H1 (cell line): ENCODE measurements around the gene ELOA. TPM values are rescaled to one million over a fixed set of nuclear protein-coding genes. Genes with fewer than 3 reads are reported as not detected.

Experiments
- CTCF ChIA-PET: fragments of 300-600 bp; sonication (Branson Sonifier 250); formaldehyde crosslinking; loops from one replicate; lab custom pipeline; 2021; ENCODE audit not compliant: partially characterized antibody; lab: Charles Lee
- POLR2A ChIA-PET: fragments of 300-600 bp; sonication (Branson Sonifier 250); formaldehyde crosslinking; loops from one replicate; lab custom pipeline; 2021; ENCODE audit warnings: inconsistent platforms; ENCODE audit not compliant: partially characterized antibody; lab: Charles Lee
- DNase-seq, 2 experiments: peaks; one replicate each; pipeline versions ENCODE4 v3.0.0 to v3.0.0-alpha.2; 2010 to 2022; ENCODE audit warnings: low spot score in 2 of 2, low read depth in 1 of 2, mixed read lengths in 1 of 2
- FAIRE-seq: peaks from 2 replicates; lab custom pipeline; 2011; peaks lifted over from hg19 to GRCh38; lab: Jason Lieb, UNC
- H2AFZ ChIP-seq: 2 replicates; pipeline ENCODE4 v1.8.1; 2012; ENCODE audit warnings: low read length, inconsistent platforms
- H2AK5ac ChIP-seq: 2 replicates; pipeline ENCODE4 v1.6.1; 2013; ENCODE audit warnings: low read depth, low read length
- H2BK120ac ChIP-seq: replicated peaks from 2 replicates; pipeline ENCODE3; 2013; ENCODE audit warnings: low read depth, low read length, inconsistent platforms
- H2BK12ac ChIP-seq: 2 replicates; pipeline ENCODE4 v1.6.1; 2013; ENCODE audit warnings: low read depth, low read length
- H2BK15ac ChIP-seq: 2 replicates; pipeline ENCODE4 v1.6.1; 2013; ENCODE audit warnings: low read length
- H2BK20ac ChIP-seq: 2 replicates; pipeline ENCODE4 v1.6.1; 2013; ENCODE audit warnings: low read length
- H2BK5ac ChIP-seq: 2 replicates; pipeline ENCODE4 v1.6.1; 2013; ENCODE audit warnings: low read depth, low read length
- H3K14ac ChIP-seq: 2 replicates; pipeline ENCODE4 v1.6.1; 2013; ENCODE audit warnings: inconsistent platforms; ENCODE audit not compliant: insufficient read length
- H3K18ac ChIP-seq: 2 replicates; pipeline ENCODE4 v1.6.1; 2013; ENCODE audit warnings: low read length; ENCODE audit errors: extremely low read depth
- H3K23ac ChIP-seq: 2 replicates; pipeline ENCODE4 v1.6.1; 2013; ENCODE audit warnings: inconsistent platforms; ENCODE audit not compliant: insufficient read length
- H3K23me2 ChIP-seq: 2 replicates; pipeline ENCODE4 v1.6.1; 2013; ENCODE audit warnings: low read depth, low read length
- H3K27ac ChIP-seq: 2 replicates; pipeline ENCODE4 v1.6.1; 2011; ENCODE audit warnings: low read depth, low read length, inconsistent platforms
- H3K27me3 ChIP-seq, 4 experiments: replicated peaks in 1 of 4; 1 replicate in 1 of 4; 2 replicates in 3 of 4; pipeline versions ENCODE4 v1.6.1 to v1.8.1; 2011 to 2013; ENCODE audit warnings: low read length in 3 of 4, mild to moderate bottlenecking in 3 of 4, inconsistent platforms in 2 of 4, mixed read lengths in 2 of 4, moderate library complexity in 1 of 4; ENCODE audit not compliant: control insufficient read depth in 3 of 4, insufficient read depth in 3 of 4; ENCODE audit errors: extremely low read depth in 1 of 4
- H3K36me3 ChIP-seq, 4 experiments: 2 replicates each; pipeline versions ENCODE4 v1.6.1 to v1.8.1; 2011 to 2013; ENCODE audit warnings: mild to moderate bottlenecking in 4 of 4, low read length in 3 of 4, moderate library complexity in 2 of 4, control low read depth in 1 of 4, inconsistent platforms in 1 of 4; ENCODE audit not compliant: insufficient read depth in 4 of 4, control insufficient read depth in 2 of 4
- H3K4ac ChIP-seq: replicated peaks from 2 replicates; pipeline ENCODE3; 2013; ENCODE audit warnings: low read length, low read depth, mixed read lengths, inconsistent platforms; ENCODE audit not compliant: insufficient read length
- H3K4me1 ChIP-seq, 4 experiments: replicated peaks in 1 of 4; 1 replicate in 1 of 4; 2 replicates in 3 of 4; pipeline versions ENCODE4 v1.6.1 to v1.8.1; 2011 to 2013; ENCODE audit warnings: low read length in 3 of 4, inconsistent platforms in 2 of 4, mixed read lengths in 1 of 4; ENCODE audit not compliant: insufficient read depth in 4 of 4, control insufficient read depth in 3 of 4
- H3K4me2 ChIP-seq, 2 experiments: 2 replicates each; pipeline versions ENCODE4 v1.6.1 to v1.8.1; 2011 to 2013; ENCODE audit warnings: low read depth in 2 of 2, low read length in 2 of 2, control low read depth in 1 of 2, inconsistent platforms in 1 of 2, mild to moderate bottlenecking in 1 of 2; ENCODE audit not compliant: insufficient read depth in 1 of 2
- H3K4me3 ChIP-seq, 4 experiments: fragments of 200-600, 300-600 bp in 1 of 4; sonication (generic), shearing (Covaris generic), sonication (Bioruptor Twin) in 1 of 4; 2 replicates each; pipeline versions ENCODE4 v1.5.1 to v1.8.1; 2011 to 2016; ENCODE audit warnings: low read length in 4 of 4, low read depth in 3 of 4, control low read depth in 2 of 4, inconsistent platforms in 2 of 4, mild to moderate bottlenecking in 2 of 4, mixed read lengths in 1 of 4, moderate library complexity in 1 of 4; ENCODE audit not compliant: insufficient read depth in 2 of 4; ENCODE audit errors: extremely low read depth in 1 of 4
- H3K56ac ChIP-seq: replicated peaks from 2 replicates; pipeline ENCODE3; 2013; ENCODE audit warnings: low read depth, mild to moderate bottlenecking, mixed read lengths, low read length, inconsistent platforms; ENCODE audit not compliant: insufficient read length
- H3K79me1 ChIP-seq: 2 replicates; pipeline ENCODE4 v1.6.1; 2013; ENCODE audit warnings: low read depth, low read length, control low read depth
- H3K79me2 ChIP-seq, 2 experiments: 2 replicates each; pipeline versions ENCODE4 v1.6.1 to v1.8.1; 2012 to 2013; ENCODE audit warnings: low read length in 2 of 2, mild to moderate bottlenecking in 2 of 2, inconsistent platforms in 1 of 2; ENCODE audit not compliant: insufficient read depth in 2 of 2, control insufficient read depth in 1 of 2
- H3K9ac ChIP-seq, 4 experiments: replicated peaks in 1 of 4; 1 replicate in 1 of 4; 2 replicates in 3 of 4; pipeline versions ENCODE4 v1.6.1 to v1.8.1; 2011 to 2013; ENCODE audit warnings: low read depth in 3 of 4, low read length in 3 of 4, control low read depth in 2 of 4, mild to moderate bottlenecking in 2 of 4, moderate library complexity in 2 of 4, inconsistent platforms in 1 of 4; ENCODE audit errors: extremely low read depth in 1 of 4
- H3K9me3 ChIP-seq, 2 experiments: 2 replicates each; pipeline versions ENCODE4 v1.6.1 to v1.8.1; 2012 to 2013; ENCODE audit warnings: mild to moderate bottlenecking in 2 of 2, moderate library complexity in 2 of 2, control low read depth in 1 of 2, inconsistent platforms in 1 of 2, low read depth in 1 of 2, low read length in 1 of 2, mixed read lengths in 1 of 2; ENCODE audit not compliant: insufficient read depth in 2 of 2
- H4K20me1 ChIP-seq, 2 experiments: replicated peaks in 1 of 2; 2 replicates each; pipeline versions ENCODE3 to v1.8.1; 2011 to 2013; ENCODE audit warnings: inconsistent platforms in 2 of 2, low read length in 2 of 2, mild to moderate bottlenecking in 1 of 2; ENCODE audit not compliant: insufficient read depth in 2 of 2, control insufficient read depth in 1 of 2
- H4K5ac ChIP-seq: 2 replicates; pipeline ENCODE4 v1.6.1; 2013; ENCODE audit warnings: low read length, low read depth, mixed read lengths, inconsistent platforms; ENCODE audit not compliant: insufficient read length
- H4K8ac ChIP-seq: 2 replicates; pipeline ENCODE4 v1.8.0; 2013; ENCODE audit warnings: mild to moderate bottlenecking, moderate library complexity, low read length, inconsistent platforms; ENCODE audit not compliant: insufficient read depth; ENCODE audit errors: extremely low read depth
- H4K91ac ChIP-seq: replicated peaks from 2 replicates; pipeline ENCODE3; 2013; ENCODE audit warnings: low read length, mixed read lengths, inconsistent platforms; ENCODE audit not compliant: insufficient read length
- ASH2L ChIP-seq: fragments of 200-600, 300-600 bp; sonication (generic); IDR thresholded peaks from one replicate; pipeline ENCODE4 v1.7.1; 2017; ENCODE audit warnings: low read length
- CREB1 ChIP-seq: IDR thresholded peaks from 2 replicates; pipeline ENCODE4 v1.6.1; 2012; ENCODE audit warnings: inconsistent platforms
- CTBP2 ChIP-seq: IDR thresholded peaks from 2 replicates; pipeline ENCODE4 v1.7.0; 2011; ENCODE audit warnings: borderline replicate concordance, mild to moderate bottlenecking, moderate library complexity, mixed read lengths, low read length; ENCODE audit not compliant: insufficient read depth, insufficient read length
- E2F6 ChIP-seq: IDR thresholded peaks from 2 replicates; pipeline ENCODE4 v1.6.1; 2012; ENCODE audit warnings: inconsistent platforms
- NANOG ChIP-seq: IDR thresholded peaks from 2 replicates; pipeline ENCODE4 v1.6.1; 2011; ENCODE audit warnings: low read length, low read depth, mild to moderate bottlenecking, inconsistent platforms; ENCODE audit not compliant: insufficient read depth, poor library complexity, severe bottlenecking
- SP4 ChIP-seq: IDR thresholded peaks from 2 replicates; pipeline ENCODE4 v1.6.1; 2012; ENCODE audit warnings: low read length, inconsistent platforms
- SRF ChIP-seq: IDR thresholded peaks from 2 replicates; pipeline ENCODE4 v1.6.1; 2011; ENCODE audit warnings: mild to moderate bottlenecking, low read depth, low read length, moderate library complexity
- TBP ChIP-seq: IDR thresholded peaks from 2 replicates; pipeline ENCODE4 v1.6.1; 2011; ENCODE audit warnings: low read depth, low read length, improper control_type of control experiment
- WGBS, 2 experiments: shearing (Covaris generic) in 1 of 2; methylation state at CpG; one replicate each; pipeline versions ENCODE4 v1.1.6 to v1.1.7; 2013 to 2015; ENCODE audit warnings: low lambda C conversion rate in 2 of 2, mixed read lengths in 2 of 2, inconsistent platforms in 1 of 2, low coverage in 1 of 2, missing lambda C conversion rate in 1 of 2; ENCODE audit not compliant: insufficient replicate concordance in 2 of 2, insufficient coverage in 1 of 2, insufficient read length in 1 of 2; ENCODE audit errors: extremely low coverage in 1 of 2, missing lambda C conversion rate in 1 of 2; 5-methylcytosine and 5-hydroxymethylcytosine counted together
- polyA plus RNA-seq, 7 experiments: library from polyadenylated mRNA; depleted of rRNA in 3 of 7; stranded (reverse) in 5 of 7; unstranded in 2 of 7; fragments of >200 nt in 5 of 7; fragments of 200-250 nt in 2 of 7; gene quantifications; 1 replicate in 5 of 7; 2 replicates in 1 of 7; 4 replicates in 1 of 7; pipeline versions ENCODE4 v1.2.1 to v1.2.3, GENCODE V29; 2011 to 2013; ENCODE audit warnings: missing spikeins in 2 of 7, mixed read lengths in 2 of 7
- total RNA-seq: library from RNA; stranded (reverse); fragmentation: NEBNext Ultra II Directional; extraction: Animal tissue kit (Norgen Biotek cat#: 25700); gene quantifications from 2 replicates; pipeline ENCODE4 v1.2.1, GENCODE V29; 2021
- TF ChIP-seq, protein P1 (sequence below): IDR thresholded peaks from 2 replicates; pipeline ENCODE4 v1.6.1; 2012; ENCODE audit warnings: inconsistent platforms

ELOA gene
- total and polyA plus RNA-seq, 2 of the 8 experiments (the other 6 are each of a cell fraction or from before 2014, with no cell fraction given) = 15.7 to 61.1 TPM

DNA sequence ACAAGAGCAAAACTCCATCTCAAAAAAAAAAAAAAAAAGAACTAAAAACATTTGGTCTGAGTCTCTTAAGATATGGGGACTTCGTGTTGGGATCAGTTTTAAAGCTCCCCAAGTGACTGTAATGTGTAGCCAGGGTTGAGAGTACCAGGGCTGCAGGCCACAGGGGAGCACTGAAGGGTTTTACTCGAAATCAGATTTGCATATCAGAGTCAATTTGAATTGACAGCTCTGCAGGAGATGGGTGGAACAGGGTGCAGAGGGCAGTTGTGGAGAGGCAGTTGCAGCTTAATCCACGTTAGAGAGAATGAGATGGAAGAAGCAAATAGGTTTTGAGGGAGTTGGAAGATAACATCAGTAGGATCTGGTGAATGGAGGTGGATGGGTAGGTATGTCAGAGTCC is 20.6 kb upstream of the ELOA start:
- no peak overlapping the region for H3K4me3 ChIP-seq
- CTCF ChIA-PET = interaction anchor here (1.3 to 2.0 kb wide), 4 partner anchors 19 to 58 kb away, joined by 3 to 4 read pairs (median 4); no protein-coding TSS in a partner anchor

More for the DNA sequence above, 20.6 kb upstream of the ELOA start:
- Histone ChIP-seq H3K9me3 (no peaks in the 10 kb centered on the region), H3K18ac (no peak overlapping the region; the same call in 1 of the 2 replicates), H3K14ac (no peak overlapping the region), H4K20me1 (peaks cover 0 to 8% of the 10 kb centered on the region in 2 experiments), H3K4ac (no peak overlapping the region), H3K4me1 (no peaks in the 10 kb centered on the region), H3K9ac (peak overlapping the region in 1 of 4 experiments; percentile 29; a peak in 1 of 7 replicates), H3K56ac (no peak overlapping the region), H4K5ac (no peak overlapping the region), H2AFZ (no peak overlapping the region), H3K36me3 (no peaks in the 10 kb centered on the region), H3K23me2 (no peaks in the 10 kb centered on the region), H3K27ac (no peak overlapping the region), H3K27me3 (no peaks in the 10 kb centered on the region), H3K79me1 (peaks cover 9% of the 10 kb centered on the region), H3K23ac (no peak overlapping the region), H4K8ac (no peak overlapping the region), H2BK12ac (no peak overlapping the region), H3K4me2 (no peak overlapping the region), H3K79me2 (peaks cover 0 to 14% of the 10 kb centered on the region in 2 experiments; a peak in 1 of 4 replicates), H4K91ac (no peak overlapping the region), H2BK5ac (no peak overlapping the region), H2BK15ac (no peak overlapping the region), H2BK120ac (no peak overlapping the region), H2BK20ac (no peak overlapping the region), H2AK5ac (no peak overlapping the region)
- POLR2A ChIA-PET = interaction anchor here (0.6 to 1.8 kb wide), 4 partner anchors 21 to 31 kb away, joined by 3 to 11 read pairs (median 6); partner anchors contain the start of genes ELOA and RPL11
- DNase-seq (no peak), FAIRE-seq (no peak)
- no peak for TF ChIP-seq SRF
- TF ChIP-seq ASH2L = no peak
- TF ChIP-seq E2F6 = no peak
- no peak for TF ChIP-seq CREB1
- no peak for TF ChIP-seq TBP
- TF ChIP-seq CTBP2 = no peak
- TF ChIP-seq NANOG = no peak
- TF ChIP-seq SP4 = no peak
- TF ChIP-seq, protein P1, sequence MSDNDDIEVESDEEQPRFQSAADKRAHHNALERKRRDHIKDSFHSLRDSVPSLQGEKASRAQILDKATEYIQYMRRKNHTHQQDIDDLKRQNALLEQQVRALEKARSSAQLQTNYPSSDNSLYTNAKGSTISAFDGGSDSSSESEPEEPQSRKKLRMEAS = no peak
- 84% methylated on average over 3 of the region's 3 CpGs; no CpG with 5 or more reads in 1 of the 2 experiments for WGBS, 2 experiments
